ENCODE measurements around the gene AGFG2.

Gene AGFG2

DNA sequence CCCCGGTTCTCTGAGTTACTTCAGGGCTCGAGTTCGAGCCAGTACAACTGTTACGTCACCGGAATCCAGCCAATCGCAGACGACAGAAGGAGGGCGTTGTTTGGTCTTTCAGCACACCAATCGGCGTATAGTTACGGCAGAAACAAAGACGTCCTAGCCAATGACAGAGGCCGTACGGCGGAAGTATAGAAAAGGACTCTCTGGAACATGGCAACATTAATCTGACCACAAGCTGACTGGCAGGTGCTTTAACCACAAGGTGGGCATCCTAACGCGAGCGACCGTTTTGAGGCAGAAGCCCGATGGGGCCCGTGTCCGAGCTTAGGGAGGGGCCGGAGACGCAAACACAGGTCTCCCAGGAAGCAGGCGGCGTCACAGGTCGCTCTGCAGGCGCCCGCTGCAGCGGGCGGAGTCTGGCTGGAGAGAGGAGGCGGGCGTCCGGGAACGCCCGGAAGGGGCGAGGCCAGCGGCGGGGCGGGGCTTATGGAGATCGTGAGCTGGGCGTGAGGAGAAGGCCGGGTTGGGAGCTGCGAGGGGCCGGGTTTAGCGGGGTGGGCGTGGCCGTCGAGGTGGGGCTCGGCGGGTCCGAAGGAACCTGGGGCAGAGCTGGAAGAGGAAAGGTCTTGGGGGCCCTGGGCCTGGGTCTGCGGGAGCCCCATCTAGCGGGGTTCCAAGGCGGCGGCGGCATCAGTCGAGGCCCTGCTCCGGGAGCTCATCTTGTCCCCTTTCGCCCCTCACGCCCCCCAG, 73.2 kb downstream of the AGFG2 start, which contains the start of gene MOSPD3:
MOSPD3 (plus strand) TSS at position 558 of the 747 bp plus-strand sequence. CDS start 252 bp downstream, outside the sequence.
- peak; percentile 93 to 98 (median 96) for DNase-seq (ENCODE audit: low read depth in 3 of 3, low spot score in 1 of 3)

DNA sequence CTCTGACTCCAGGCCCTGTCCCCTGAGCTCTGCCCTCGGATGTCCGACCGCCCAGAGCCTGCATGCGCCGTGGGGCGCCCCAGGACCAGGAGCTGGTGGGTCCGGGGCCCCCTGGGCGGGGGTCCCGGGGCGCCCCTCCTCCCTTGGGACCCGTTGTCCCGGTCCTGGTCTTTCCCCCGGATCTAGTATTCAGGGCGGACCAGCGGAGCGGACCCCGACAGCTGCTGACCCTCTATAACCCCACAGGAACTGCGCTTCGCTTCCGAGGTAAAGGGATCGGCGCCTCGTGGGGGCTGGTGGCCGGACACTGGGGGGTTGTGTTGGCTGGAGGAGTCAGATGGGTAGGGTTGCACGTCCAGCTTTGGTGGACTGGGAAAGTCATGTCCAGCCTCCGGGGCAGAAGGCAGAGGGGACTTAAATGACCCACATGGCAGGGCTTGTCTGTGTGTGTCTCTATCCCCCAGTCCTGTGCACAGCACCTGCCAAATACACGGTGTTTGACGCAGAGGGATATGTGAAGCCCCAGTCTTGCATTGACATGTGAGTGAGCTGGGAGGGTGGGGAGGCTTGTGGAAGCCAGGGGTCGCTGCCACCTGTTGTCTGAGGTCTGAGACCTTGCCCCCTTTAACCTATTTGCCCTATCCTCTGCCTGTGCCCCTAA, 73.9 kb downstream of the AGFG2 start:
- no peak for DNase-seq (ENCODE audit: low read depth in 3 of 3, low spot score in 1 of 3)

DNA sequence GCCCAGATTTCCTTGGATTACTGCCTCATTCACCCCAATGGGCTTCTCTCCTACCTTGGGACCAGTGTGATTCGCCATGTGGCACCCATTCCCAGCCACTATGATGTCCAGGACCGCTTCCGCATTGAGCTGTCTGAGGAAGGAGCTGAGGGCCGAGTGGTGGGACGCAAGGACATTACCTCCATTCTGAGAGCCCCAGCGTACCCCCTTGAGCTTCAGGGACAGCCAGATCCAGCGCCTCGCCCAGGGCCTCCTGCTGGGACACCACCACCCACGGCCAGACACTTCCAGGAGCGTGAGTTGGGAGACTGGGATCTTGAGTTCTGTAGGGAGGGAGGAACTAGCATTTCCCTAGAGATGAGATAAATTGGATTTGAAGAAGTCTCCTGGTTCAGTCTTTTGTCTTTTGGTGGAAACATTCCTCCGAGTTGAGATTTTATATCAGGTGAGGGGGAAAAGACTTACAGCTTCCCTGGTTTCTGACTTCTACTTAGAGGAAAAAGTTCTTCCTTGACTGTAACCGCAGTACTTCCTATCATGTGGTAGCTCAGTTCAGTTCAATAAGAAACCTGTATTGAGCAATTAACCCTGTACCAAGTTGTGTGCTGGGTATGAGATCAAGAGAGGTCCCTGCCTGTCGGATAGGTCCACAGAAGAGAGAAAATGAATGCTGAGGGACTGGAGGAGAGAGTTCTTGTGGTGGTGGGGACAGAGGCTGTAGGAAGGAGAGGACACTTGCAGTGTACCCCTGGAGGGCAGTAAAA, 74.6 kb downstream of the AGFG2 start:
- DNase-seq (ENCODE audit: low read depth in 3 of 3, low spot score in 1 of 3) = no peak

DNA sequence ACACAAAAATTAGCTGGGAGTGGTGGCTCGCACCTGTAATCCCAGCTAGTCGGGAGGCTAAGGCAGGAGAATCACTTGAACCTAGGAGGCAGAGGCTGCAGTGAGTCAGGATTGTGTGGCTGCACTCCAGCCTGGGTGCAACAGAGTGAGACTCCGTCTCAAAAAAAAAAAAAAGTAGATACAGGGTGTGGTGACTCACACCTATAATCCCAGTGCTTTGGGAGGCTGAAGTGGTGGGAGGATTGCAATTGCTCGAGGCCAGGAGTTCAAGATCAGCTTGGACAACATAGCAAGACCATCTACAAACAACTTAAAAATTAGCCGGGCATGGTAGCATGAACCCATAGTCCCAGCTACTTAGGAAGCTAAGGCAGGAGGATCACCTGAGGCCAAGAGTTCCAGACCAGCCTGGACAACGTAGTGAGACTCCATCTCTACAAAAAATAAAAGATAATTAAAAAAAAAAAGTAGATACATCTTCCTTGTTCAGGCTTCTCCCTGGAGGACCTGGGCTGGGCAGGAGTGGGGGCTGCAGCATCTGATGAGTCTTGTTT, 75.4 kb downstream of the AGFG2 start:
- DNase-seq (ENCODE audit: low read depth in 3 of 3, low spot score in 1 of 3) = no peak

Measured in stimulated activated CD4-positive, alpha-beta T cell treated with anti-CD3 and anti-CD28 coated beads, TNF-alpha, amount 100 ng/mL, for 1 hour (primary cell).